NAMALWA (cell line): Measurements from ENCODE around the gene LY6G5C.

ENCODE experiments used
- DNase-seq: peaks from one replicate; pipeline ENCODE4 v3.0.0-alpha.2; 2015; ENCODE audit warnings: low spot score

The LY6G5C gene

DNA sequence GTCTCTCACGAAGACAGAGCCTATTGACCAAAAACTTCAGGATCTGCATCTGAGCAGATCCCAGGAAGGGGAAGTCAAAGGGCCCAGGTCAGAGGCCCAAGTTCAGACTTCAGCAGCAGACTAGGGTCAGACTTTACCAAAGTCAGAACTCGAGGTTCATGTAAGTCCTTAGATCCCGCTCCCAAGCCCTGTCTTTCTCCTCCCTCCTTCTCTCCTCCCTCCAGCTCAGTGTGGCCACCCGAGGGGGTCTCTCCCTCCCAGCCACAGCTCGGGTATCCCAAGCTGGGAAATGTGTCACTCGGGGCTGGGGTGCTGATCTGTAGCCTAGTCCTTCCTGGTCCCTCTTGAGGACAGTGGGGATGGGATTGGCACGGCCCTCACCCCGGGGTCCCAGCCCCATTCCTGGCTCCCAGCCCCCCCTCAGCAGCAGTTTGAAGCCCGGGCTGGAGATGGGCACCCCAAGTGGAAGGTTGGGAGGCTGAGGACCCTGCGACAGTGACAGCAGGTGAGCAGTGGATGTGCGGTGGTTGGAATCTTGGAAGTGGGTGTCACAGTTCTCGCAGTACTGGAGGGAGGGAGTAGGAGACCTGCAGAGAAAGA is 18.6 kb downstream of the LY6G5C start:
- DNase-seq, result no peak

DNA sequence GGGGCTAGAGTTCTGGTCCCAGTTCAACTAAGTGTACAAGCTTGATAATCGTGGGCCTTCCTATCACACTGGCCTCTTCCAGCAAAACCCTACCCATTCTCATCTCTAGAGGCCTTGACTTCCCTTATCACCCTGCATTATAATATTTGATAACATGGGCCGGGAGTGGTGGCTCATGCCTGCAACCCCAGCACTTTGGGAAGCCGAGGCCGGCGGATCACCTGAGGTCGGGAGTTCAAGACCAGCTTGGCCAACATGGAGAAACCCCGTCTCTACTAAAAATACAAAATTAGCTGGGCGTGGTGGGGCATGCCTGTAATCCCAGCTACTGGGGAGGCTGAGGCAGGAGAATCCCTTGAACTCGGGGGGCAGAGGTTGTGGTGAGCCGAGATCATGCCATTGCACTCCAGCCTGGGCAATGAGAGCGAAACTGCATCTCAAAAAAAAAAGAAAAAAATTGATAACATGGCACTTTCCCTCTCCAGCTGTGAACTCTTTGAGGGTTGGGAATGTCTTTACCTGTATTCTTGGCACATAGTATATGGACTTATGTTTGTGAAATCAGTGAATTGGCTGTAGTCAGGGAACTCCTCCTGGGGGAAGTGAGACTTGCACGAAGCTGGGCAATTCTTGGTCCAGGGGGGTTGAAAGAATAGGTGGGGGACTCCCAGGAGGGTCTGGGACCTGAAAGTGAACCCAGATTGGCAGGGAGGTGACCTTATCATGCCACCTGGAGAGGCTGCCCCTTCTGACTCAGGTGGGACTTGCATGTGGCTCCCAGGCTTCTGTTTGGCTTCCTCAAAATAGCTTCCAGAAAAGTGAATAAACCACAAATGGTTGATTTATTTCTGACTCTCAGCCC is 19.4 kb downstream of the LY6G5C start:
- DNase-seq, result no peak

DNA sequence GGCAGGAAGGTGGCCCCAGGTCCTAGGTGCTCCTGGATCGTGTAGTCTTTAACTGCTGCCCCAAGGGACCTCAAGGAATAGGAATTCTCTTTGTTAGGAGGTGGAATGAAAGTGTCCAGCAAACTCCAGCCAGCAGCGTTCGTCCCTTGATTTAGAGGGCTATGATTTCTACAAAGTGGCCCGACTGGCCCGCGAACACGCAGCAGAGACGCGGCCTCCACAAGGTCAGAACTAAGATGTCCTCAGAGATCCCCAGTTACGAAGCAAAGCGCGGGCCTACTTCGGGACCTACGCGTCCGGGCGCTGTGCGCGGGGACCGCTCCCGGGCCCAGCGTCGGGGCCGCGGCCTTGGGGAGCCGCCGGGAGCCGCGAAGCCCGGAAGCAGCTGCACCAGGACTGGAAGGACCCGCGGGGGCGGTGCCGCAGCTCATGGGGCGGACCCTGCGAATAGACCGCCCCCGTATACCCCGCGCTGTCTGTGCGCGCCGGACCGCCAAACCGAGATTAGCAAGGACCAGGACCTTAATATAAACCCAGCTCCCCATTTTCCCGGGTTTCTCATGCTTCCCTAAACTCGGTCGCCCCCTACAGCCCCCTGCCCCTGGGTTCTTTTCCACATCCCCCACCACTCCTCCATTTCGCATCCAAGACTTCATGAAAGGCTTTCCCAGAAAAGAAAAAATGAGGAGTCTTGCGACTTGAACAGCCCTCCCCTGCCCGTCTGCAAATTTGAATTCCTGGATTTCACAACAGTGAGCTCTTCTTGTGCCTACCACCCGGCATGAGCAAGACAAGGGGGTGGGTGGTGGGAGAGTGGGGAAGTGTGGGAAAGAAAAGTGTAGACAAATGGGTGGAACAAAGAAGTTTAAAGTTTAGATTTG is 20.2 kb downstream of the LY6G5C start, which contains the start of gene C6orf47:
Gene C6orf47 (minus strand): TSS at position 398 of the 881 bp plus-strand sequence. CDS start 831 bp downstream, outside the sequence.
- peak; percentile 80 for DNase-seq

DNA sequence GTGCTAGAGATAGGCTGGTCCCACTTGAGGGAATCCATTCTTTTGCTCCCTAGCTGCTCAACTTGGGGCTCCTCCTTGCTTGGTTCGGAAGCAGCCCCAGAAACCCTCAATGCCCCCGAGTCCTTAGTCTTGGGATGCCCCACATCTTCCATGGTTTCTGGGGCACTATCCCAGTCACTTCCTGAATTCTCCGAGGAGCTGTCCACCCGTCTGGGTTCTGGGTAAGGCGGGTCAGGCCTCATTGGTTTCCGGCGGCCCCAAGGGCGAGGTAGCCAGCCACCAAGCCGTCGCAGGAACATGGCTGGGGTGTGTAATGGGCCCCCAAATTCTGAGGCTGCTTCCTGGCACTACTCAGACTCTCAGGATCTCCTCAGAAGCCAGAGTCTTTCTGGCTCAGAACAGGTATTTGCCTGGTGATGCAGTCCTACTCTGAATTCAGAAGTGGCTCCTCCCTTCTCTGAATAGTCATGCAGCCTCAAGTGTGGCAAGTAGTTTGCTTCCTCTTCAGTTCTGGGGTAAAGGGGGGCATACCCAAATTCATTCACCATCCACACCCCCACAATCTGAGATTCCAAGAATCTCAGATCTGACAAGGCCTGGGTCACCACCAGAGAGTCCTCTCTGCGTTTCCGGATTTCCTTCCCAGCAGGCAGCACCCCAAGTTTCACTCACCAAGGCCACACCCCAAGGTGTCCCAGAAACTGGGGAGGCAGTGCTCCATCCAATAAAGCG is 21.1 kb downstream of the LY6G5C start:
- DNase-seq, result peak; percentile 49

DNA sequence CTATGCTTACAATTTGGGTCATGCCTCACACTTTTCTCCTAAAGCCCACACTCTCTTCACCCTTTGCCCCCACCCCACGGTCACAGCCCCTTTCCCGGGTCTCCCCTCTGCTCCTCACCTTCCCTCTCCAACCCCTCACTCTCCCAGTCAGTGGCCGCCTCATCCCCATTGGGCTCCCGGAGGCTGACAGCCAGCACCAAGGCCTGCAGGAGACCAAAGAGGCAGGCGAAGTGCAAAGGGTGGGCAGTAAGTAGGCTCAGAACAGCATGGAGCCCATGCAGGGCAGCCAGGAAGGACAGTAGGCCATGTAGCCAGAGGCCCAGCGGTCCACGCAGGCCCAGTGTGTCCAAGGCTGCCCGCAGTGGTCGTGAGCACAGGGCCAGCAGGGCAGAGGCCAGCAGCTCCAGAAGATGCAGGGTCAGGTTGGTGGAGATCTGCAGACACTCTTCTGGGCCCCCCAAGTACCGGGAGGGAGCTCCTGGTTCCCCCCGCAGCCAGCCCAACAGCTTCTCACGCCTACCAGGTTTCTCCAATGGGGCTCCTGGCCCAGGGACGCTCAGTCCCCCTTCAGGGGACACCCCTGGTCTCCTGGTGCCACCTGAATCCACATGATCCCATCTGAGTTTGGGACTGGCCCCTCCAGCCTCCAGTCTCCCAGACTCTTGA is 21.8 kb downstream of the LY6G5C start:
- no peak for DNase-seq

DNA sequence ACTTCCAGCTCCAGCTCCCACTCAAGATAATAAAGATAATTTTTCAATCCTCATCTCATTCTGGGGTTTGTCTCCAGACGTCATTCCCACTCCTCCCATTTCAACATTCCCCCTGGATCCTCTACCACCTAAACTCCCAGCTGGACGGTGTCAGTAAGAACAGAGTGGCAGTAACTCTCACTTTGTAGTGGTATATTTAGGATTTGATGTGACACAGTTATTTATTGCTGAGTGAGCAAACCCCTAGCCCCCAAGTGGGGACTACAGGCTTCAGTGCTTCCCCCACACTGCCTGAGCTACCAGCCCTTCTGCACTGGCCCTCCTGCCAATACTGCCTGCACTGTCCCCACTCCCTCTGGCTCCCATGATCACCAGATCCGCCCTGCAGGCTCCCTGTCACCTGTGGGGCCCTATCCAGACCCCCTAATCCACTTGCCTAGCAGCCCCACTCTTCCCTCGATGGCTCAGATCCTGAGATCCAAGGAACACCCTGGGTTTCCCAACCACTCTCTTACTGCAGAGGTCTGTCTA is 22.6 kb downstream of the LY6G5C start:
- no peak for DNase-seq

DNA sequence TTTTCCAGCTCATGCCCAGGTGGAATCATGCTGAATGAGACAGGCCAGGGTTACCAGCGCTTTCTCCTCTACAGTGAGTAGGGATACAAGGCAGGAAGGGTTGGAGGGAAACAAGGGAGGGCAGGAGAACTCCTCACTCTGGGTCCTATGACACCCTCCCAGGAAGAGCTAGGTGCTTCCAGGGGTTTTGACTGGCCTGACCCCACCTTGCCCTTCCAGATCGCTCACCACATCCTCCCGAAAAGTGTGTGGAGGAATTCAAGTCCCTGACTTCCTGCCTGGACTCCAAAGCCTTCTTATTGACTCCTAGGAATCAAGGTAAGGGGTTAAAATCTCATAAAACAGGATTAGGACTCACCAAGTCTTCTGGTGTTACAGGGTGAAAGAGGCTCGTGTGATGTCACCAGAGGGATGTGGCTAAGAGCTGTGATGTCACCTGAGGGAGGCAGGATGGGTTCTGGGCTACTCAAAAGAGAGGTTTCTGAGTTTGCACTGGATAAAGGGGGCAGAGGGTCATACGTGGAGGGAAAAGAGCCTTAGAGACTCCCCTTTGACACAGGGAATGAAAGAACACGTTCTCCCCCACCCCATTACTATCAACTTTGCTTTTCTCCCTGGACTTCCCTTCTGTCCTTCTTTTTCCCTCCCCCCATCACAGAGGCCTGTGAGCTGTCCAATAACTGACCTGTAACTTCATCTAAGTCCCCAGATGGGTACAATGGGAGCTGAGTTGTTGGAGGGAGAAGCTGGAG is 23.3 kb downstream of the LY6G5C start:
- DNase-seq, result peak; percentile 43

DNA sequence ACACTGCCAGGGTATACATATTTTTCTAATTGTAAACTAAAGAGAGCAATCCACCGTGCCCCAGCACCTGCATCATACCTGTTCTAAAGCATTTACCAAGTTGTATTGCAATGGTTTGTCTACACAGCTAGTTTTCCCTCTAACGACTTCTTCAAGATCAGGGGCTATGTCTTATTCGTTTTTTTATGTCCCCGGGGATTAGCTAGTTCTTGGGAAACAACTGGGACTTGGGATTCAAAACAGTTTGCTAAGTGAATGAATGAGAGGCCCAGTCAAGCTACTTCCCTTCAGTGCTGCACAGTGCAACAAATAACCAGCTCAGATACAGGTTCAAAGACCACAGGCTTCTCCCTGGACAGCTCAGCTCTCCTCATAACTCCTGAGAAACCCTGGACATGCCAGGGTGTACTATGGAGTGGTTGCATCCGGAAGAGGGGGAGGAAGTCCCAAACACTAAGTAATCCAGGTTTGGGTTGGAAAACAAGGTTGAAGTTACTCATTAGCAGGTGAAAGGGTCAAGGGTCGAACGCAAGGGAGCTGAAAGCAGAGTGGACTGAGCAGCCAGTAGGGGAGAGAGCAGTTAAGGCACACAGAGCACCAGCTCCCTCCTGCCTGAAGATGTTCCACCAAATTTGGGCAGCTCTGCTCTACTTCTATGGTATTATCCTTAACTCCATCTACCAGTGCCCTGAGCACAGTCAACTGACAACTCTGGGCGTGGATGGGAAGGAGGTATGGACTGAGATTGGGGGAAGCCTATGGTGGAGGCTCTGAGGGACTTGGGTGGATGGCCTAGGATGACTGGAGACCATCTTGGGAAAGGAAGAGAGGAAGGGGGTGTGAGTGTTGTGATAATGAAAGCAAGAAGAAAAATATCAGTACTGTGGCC is 25.3 kb downstream of the LY6G5C start, which contains the start of gene APOM:
Gene APOM (plus strand): TSS at position 546 of the 889 bp plus-strand sequence. CDS start 73 bp downstream, at position 619.
- no peak for DNase-seq

DNA sequence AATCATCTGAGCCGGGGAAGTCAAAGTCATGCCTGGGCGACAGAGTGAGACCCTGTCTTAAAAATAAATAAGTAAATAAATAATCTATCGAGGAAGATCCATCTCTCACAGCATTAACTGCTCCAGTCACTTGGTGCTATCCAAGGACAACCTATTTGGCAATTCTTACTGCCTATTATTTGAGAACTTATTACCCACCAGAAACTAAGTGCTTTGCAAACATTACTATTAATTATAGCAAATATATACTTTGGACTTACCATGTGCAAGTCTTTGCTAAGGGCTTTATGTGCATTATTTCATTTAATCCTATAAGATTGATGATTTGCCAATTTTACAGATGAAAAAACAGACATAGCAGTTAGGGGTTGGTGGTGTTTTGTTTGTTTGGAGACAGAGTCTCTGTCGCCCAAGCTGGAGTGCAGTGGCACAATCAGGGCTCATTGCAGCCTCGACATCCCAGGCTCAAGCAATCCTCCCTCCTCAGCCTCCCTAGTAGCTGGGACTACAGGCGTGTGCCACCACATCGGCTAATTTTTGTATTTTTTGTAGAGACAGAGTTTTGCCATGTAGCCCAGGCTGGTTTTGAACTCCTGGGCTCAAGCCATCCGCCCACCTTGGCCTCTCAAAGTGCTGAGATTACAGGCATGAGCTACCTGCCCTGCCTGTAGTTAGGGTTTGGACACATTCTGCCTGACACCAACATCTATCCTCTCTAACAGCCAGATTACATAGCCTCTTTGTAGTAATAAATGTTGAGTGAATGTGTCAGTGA is 26.1 kb downstream of the LY6G5C start:
- DNase-seq, result no peak

DNA sequence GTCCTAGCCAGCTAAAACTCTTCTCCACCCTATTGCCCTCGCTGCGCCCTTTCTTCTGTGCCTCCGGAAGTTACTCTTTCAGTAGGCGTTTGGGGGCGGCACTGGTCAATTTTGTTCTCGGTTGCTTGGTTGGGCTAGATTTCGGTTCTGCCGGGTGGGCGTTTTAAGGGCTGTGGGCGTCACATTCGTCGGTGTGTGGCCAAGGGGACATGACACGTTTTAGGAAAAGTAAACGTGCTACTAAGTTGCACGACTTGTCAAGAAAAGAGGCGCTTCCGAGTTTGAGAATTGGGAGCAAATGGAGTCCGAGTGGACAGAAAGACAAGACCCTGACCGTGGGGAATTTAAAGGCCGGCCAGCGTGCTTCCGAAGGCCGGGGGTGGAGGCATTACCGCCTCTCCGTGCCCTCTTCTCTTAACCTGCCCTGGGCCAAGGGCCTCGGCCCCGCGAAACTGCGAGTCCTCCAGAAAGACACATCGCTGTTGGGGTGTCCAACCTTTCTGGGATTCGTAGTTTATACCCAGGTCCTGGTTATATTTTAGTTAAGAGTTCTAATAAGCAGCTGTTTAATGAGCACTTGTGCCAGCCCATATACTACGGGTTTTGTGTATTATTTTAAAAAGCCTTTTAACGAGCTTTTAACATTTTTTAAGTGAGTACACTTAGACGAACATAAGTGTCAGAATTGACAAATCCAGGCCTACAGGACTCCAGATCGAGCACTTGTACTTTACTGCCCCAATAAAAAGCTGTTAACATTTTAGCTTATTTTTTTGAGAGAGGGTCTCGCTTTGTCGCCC is 27.7 kb downstream of the LY6G5C start:
- DNase-seq, result peak; percentile 96

DNA sequence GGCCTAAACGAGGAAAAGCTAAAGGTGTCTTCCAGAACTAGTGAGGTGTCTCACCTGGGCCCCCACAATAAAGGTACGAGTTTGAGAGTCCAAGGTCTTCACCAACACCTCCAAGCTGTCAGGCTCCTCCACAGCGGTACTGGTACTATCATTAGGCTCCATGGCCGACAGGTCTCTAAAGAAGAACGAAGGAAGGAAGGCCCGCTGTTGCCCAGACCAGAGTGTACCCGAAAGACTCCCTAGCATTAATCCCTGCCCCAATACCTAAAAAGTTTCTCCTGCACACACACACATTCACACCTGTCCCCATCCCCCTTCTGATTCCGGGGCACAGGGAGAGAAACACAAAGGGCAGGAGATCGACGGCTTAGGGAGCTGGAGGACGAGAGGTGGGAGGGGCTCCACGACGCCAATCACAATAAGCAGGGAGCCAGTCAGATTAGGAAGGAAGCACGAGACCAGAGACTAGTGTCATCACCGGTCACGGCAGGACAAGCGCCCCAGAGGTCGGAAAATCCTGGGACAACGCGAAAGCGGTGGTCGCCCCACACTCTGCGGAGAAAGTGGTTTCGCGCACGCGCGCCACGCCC is 29.2 kb downstream of the LY6G5C start:
- DNase-seq, result no peak

DNA sequence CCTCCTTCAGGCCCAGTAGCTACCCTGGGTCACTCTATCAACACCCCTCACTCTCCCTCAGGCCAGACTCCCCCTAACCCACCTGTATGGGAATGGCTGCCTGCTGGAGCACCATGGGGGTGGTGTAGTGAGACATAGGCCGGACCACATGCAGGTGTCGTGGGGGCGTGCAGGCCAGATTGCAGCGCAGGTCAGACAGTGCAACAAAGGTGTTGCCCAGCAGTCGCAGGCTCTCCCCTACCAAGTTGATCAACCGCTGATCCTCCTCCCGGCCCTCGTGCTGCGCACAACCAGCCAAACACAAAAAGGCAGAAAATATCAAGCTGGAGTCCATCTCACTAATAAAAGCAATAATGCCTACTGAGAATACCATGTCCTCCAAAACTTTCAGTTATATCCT is 35.5 kb downstream of the LY6G5C start:
- no peak for DNase-seq

DNA sequence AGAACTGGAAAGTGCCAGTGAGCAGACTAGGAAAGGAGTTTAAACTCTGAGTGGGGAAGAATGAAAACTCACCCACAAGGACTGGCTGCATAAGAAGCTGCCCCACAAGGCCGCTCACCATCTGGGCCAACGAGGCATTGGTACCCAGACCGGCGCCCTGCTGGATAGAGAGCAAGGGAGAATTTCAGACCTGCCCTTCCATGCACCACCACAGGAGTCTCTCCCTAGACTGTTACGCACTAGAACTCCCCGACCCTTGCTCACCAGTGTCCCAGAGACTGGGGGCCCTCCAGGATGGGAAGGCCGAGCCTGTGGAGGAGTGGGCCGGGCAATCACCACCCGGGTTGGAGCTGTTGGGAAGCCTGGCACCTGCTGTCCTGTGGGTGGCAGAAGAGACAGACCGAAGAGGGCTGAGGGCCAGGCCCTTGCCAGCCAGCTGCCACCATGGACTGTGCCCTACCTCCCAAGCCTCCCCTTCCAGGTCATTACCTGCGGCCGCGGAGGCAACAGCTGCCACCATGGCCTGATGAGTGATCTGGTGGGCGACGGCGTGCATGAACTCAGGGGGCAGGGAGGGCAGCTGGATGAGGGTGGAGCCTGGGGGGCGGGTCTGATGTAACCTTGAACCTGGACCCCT is 36.9 kb downstream of the LY6G5C start:
- DNase-seq, result no peak

DNA sequence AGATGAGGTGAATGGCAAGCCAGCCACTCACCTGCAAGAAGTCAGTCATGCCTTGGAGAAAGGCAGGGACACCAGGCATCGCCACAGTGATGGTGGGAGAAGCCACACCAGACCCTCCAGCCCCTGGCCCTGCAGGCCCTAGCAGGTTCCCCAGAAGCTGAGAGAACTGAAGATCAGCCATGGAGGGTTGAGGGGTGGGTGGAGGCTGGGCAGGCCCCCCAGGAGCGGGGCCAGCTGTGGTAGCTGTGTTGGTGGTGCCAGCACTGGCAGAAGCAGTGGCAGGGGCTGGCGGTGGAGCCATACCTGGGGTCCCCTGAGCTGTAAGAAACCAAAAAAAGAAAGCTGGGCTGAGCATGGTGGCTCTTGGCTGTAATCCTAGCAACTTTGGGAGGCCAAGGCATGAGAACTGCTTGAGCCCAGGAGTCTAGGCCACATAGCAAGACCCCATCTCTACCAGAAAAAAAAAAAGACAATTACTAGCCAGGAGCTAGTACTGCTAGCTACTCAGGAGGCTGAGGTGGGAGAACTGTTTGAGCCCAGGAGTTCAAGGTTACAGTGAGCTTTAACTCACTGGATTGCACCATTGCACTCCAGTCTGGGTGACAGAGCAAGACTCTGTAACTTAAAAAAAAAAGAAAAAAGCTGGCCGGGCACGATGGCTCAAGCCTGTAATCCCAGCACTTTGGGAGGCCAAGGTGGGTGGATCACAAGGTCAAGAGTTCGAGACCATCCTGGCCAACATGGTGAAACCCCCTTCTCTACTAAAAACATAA is 37.9 kb downstream of the LY6G5C start:
- DNase-seq, result no peak

DNA sequence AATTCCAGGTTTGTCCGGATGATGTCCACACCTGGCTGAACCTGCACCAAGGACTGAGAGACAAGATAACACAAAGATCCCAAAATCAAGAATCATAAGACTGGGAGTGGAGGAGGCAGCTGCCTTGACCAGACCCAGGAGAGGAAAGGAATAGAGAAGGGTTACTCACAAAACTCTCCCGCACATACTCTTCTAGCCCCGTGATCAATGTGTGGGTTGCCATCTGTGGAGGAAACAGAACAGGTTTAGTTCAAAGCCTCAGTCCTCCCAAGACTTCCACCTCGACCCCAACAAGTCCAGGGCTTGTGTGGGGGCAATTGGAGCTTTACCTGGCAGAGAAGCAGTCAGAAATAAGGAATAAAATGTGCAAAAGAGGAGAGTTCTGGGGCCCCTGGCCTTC is 39.5 kb downstream of the LY6G5C start:
- DNase-seq, result no peak

DNA sequence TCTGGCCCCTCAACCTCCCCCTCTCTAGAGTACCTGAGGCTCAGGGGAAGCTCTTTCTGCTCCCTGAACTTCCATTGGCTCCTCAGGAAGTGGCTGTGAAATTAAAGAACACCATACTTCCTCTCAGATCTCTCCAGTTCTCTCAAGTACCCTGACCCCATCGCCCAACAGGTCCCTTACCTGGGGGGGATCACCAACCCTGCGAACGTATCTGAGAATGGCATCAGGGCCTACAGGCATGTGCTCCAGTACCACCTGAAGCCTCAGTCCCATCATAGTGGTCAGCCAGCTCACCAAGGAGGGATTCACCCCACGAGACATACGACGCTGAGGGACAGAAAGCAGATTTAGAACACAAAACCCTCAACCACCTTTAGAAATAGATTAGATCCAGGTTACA is 40.3 kb downstream of the LY6G5C start:
- no peak for DNase-seq
